GM19099 (cell line): ENCODE measurements around the gene DQX1.

ENCODE experiments used
- POLR2A ChIP-seq: IDR thresholded peaks from 3 replicates; pipeline ENCODE4 v1.6.1; 2011; ENCODE audit warnings: low read depth; ENCODE audit not compliant: insufficient read length; ENCODE audit errors: extremely low read depth

Gene DQX1

DNA sequence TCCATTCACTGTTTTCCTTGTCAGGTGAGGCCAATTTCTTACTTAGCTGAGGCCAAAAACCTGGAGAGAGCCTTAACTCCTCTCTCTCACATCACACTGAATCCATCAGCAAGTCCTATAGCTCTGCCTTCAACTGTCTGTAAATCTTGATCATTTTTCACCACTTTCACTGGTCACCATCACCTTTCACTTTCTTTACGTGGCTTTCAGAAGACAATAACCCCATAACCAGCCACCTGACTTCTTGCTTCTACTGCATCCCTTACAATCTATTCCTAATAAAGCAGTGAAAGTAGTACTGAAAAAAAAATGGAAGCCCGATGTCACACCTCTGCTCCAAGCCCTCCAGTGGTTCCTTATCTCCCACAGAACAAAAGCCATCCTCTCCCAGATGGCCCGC lies 20.0 kb upstream of the DQX1 start:
- TF ChIP-seq POLR2A = no peak

DNA sequence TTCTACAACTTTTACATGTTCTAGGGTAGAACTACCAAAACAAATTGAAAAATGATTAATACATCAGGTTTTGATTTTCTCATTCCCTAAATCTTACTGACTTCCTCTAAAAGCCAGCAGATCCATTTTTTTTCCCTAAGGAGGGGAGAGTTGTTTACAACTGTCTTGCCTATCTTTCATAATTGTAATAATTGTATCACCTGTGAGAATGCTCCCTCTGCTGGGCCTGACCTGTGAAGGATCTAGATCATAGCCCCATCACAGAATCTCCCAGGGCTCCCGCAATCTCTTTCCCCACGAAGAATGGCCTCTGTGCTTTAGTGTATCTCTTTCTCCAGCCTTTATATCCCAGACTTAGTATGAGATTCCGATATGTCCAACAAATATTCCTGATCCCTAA lies 18.6 kb upstream of the DQX1 start:
- no peak for TF ChIP-seq POLR2A

DNA sequence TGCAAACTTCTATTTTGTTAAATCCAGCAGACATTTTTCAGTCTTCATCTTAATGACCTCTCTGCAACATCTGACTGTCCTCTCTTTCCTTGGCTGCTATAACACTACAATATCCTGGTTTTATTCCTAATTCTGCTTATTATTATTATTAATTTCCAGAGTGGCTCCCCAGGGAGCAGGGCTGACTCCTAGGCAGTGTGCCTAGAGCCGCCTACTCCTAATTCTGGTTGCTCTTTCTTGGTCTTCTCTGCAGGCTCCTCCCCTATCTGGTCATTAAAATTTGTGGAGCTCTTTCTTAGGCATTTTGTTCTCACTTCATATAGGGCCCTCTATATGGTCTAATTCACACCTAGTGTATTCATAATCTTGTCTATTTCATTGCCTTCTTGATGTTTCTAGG lies 16.9 kb upstream of the DQX1 start:
- no peak for TF ChIP-seq POLR2A

DNA sequence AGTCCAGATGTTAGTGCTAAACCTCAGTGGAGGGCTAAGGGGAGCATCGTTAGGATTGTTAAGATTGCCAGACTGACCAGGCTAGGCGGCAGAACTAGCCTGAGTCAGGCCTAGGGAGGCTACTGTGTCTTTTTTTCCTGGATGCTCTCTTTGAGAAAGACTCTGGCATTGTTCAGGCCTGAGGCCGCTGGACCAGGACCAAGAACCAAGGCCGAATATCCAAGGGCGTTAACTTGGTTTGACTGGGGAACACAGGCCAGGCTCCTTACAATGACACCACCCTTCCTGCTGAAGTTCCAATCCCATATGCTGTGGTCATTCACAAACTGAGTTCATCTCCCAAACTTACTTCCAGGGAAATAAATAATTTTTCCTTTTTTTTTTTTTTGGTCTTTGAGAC lies 14.3 kb upstream of the DQX1 start:
- no peak for TF ChIP-seq POLR2A

DNA sequence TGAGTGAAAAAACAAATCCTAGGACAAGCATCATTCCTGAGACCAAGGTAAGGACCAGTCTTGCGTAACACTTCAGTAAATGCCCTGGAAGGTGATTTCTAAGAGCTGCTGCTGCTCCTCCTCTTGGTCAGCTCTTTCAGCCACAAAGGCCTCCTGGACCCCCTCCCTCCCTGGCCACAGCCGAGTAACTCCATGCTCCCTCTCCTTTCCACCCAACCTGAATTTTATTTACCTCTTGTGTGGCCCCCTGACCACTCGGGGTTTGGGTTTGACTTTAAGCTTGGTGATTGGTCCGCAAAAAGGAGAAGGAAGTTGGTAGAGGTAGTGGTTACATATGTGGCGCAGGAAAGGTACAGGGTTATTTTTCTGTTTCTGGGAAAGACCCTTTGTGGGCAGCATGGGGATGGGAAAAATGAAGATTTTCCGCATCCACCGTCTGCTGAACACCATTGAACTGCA lies 12.9 kb upstream of the DQX1 start:
- no peak for TF ChIP-seq POLR2A

DNA sequence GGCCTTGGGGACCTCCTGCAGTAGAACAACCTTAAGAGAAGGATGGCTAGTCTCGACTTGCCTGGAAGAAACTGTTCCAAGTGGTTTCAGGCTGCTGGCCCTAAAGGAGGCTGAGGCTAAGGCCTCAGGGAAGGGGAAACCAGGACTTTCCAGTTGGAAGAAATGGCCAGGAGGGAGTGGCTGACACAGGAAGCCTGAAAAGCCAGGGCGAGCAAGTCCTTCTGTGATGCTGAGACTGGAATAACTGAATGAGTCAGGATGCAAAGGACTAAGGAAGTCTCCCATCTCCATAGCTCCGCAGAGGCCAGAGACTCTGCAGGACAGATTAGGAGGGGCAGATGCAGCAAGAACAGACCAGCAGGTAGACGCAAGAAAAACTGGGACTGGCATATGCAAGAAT lies 11.1 kb upstream of the DQX1 start:
- TF ChIP-seq POLR2A = no peak

DNA sequence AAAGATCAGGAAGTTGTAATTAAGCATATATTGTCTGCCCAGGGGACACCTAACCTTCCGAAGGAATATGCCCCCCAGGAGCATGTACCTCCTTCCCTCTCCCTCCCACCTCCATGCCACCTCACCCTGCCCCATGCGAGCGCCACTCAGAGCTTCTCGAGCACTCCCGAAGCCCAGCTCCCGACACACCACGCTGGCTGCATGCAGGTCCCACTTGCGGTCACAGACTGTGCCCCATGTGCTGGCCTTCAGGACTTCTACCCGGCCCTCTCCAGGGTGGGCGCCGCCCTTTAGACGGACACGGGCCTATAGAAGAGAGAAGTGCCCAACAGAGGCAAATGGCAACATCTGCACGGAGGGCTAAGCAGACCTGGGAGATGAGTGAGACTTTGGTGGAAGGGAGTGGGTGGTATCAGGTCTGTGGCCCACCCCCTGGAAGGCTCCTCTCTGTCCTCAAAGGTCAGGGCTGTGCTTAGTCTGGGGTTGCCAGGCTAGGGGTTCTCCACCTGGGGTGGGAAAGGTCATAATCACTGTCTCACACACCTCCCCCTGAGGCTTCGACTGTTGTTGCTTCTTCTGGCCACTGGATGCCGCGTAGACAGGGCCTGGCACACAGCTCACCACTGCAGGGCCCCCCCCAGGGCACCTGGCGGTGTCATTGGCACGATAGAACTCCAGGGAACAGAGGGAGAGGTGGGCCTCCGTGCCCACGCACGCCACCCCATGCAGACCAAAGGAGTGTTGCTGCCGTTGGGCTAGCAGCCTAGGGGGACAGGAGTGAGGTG lies 10.3 kb upstream of the DQX1 start:
- no peak for TF ChIP-seq POLR2A

DNA sequence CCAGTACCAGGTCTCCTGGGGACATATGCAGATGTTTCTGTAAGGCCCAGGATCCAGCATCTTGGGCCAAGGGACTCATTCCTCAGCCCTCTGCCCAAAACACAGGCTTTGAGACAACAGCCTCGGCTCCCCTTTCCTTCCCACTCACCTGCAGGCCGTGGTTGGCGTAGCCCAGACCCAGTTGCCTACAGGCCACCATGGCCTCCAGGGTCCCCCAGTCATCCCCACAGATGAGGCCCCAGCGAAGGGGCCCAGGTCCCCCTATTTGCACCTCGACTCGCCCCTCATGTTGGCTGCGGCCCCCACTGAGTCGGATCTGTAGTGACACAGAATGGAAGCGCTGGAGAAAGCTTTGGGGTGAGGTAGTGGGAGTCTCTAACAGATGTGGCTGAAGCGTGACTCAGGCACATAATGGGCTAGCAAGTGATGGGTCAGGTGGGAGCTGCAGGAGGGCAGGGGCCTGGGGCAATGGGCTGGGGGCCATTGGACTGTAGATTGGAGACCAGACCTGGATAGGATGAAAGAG lies 9.5 kb upstream of the DQX1 start:
- peak; percentile 21 for TF ChIP-seq POLR2A

DNA sequence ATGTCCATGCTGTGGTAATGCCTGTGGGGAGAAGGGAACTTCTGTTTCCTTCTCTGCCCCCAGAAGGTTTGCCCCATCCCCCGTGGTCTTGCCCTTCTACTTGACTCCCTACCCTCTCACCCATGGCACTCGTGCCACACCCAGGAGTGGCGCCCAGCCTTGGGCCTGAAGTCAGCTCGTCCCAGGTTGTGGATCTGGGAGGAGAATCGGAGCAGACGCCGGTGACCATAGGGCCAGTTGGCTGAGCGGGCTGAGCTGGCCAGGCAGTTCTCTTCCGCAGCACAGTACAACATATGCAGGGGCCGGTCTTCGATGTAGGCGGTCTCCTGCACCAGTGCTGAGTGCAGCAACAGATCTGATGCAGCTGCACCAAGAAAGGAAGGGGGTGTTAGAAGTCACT lies 8.4 kb upstream of the DQX1 start:
- TF ChIP-seq POLR2A = no peak

DNA sequence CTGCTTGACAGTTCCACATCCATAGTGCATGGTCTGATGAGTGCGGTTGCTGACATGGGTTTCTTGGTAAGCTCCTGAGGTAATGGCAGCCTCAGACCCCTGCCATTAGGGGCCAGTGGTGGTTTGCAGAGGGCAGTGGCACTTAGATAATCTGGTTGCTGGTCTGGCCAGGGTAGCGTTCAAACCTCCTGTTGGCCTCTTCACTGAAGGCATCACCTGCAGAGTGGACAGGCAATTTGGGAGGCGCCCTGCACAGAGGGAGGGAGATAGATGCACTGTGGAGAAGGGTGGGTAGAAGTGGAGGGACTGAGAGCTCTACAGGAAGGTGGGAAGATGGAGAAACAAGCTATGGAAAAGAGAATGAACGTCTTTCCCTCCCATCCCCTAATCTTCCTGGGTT lies 7.4 kb upstream of the DQX1 start:
- no peak for TF ChIP-seq POLR2A

DNA sequence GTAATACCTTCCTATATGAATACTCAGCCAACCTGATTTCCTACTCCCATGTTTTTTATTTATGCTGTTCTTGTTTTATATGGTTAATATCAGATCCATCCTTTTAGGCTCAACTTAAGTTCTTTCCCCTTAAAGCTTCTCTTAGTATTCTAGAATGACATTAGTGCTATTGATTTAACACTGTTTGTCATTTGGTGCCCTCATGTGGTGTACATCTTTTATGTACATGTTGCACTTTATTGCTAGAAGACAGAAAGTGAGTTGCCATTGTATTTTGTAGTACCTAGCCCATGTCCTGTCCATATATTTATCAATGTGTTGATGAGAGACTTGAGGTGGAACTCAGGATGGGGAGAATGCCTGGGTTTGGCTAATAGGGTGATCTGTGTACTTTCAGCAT lies 6.2 kb upstream of the DQX1 start:
- TF ChIP-seq POLR2A = no peak

DNA sequence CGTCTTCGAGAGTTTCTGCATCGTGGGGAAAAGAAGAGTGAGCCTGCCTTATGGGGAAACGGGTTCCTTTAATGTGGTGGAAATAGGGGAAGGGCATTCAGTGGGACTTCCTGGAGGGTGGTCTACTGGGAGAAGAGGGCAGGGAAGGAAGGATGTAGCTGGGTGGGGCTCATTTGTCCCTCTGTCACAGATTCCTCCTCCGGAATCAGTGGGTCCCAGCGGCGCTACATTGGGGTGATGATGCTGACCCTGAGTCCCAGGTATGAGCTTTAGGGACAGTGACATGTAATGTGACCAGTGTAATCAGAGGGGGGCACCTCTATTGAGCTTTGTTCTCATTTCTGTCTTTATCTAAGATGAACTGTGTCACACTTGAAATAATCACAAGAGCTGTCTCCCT lies 5.6 kb upstream of the DQX1 start:
- TF ChIP-seq POLR2A = no peak

DNA sequence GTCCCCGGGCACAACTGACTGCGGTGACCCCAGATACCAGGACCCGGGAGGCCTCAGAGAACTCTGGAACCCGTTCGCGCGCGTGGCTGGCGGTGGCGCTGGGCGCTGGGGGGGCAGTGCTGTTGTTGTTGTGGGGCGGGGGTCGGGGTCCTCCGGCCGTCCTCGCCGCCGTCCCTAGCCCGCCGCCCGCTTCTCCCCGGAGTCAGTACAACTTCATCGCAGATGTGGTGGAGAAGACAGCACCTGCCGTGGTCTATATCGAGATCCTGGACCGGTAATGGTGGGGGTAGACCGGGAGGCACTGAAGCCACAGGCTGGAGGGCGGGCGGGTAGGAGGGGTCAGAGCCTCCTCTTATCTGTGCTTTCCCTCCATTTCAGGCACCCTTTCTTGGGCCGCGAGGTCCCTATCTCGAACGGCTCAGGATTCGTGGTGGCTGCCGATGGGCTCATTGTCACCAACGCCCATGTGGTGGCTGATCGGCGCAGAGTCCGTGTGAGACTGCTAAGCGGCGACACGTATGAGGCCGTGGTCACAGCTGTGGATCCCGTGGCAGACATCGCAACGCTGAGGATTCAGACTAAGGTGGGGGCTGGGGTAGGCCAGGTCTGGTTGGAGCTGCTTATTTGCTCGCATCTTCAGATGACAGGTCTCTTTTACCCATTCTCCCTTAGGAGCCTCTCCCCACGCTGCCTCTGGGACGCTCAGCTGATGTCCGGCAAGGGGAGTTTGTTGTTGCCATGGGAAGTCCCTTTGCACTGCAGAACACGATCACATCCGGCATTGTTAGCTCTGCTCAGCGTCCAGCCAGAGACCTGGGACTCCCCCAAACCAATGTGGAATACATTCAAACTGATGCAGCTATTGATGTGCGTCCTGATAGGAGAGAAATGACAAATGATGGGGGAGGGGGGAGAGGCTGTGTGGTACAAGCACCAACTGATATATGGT lies 4.5 kb upstream of the DQX1 start:
- TF ChIP-seq POLR2A = peak; percentile 37

DNA sequence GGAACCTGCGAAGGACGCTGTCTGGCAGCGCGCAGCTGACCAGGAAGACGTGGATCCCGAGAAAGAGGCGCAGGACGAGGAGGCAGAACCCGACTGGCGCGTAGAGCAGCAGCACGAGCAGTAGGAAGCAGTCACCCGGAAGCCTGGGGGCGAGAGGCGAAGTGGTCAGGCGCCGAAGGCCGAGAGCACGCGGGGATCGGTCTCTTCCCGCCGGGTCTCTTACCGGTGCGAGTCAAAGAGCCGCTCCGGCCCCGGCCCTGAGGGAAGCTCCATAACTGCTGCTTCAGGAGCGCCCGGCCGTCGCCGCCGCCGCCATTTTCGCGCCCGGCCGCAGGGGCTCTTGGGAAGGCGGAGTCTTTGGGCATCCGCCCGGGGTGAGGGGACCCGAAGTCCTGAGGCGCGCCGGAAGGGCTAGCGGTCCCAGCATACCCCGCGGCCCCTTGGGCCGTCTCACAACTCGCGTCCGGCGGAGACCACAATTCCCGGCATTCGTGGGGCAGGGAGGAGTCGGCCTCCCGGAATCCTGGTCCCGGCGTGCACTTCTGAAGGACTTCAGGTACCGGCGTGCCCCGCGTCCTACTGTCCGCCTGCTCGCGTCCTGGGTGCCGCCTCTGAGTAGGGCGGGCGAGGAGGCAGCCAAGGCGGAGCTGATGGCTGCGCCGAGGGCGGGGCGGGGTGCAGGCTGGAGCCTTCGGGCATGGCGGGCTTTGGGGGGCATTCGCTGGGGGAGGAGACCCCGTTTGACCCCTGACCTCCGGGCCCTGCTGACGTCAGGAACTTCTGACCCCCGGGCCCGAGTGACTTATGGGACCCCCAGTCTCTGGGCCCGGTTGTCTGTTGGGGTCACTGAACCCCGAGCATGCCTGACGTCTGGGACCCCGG lies 3.6 kb upstream of the DQX1 start, which contains the start of the genes AUP1 and HTRA2:
AUP1 (minus strand) TSS at position 350 of the 882 bp plus-strand sequence; CDS start at position 273, 77 bp downstream.
HTRA2 (plus strand) TSS at position 577 of the 882 bp plus-strand sequence; CDS start at position 651, 74 bp downstream.
- TF ChIP-seq POLR2A = peak; percentile 98

DNA sequence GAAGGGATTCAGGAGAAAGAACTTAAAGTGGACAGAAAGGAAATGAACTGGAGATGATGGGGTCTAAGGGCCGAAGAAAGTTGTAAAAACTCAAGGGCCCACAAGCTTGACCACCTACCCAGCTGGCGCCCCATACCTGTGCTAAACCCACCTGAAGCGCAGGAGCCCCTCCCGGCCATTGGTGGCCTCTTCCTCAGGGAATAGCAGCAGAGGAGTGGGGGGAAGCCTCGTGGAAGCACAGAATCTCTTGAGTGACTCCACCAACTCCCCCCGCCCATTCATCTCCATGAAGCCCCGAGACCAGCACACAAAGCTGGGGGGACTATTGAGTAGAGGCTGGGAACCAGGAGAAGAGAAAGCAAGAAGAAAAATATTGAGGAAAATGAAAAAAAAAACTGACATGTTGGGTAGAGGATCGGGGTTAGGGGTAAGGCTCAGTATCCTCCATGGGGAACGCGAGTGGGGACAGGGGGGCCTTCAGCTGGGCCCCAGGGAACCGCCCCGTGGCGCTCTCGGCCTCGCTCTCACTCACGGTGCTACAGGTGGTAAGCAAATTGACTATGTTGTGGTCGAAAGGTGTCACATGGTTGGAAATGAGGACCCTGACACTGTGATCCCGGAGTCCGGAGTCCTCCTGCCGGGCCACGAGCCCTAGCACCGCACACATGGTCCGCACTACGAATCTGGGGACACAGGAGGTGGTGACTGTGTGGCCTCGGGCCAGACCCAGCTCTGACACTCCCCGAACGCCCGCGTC lies 2.7 kb upstream of the DQX1 start:
- no peak for TF ChIP-seq POLR2A
